Measurements from ENCODE around the gene DUX4.
"Not testable (repeated sequence)": the region's sequence is repeated elsewhere in the genome, so short reads cannot be mapped to it uniquely, and the experiment has no call there.

DNA sequence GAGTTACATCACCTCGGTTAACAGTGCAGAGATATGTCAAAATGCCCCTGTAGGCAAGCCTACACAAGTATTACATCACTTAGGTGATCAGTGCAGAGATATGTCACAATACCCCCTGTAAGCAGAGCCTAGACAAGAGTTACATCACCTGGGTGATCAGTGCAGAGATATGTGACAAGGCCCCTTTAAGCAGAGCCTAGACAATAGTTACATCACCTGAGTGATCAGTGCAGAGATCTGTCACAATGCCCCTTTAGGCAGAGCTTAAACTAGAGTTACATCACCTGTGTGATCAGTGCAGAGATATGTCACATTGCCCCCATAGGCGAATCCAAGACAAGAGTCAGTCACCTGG lies 6.1 kb downstream of the DUX4 start:
- not testable (repeated sequence) for TF ChIP-seq EZH2 (IDR thresholded peaks at IDR 0.05; ENCODE audit: low read length)
- TF ChIP-seq, protein P1, sequence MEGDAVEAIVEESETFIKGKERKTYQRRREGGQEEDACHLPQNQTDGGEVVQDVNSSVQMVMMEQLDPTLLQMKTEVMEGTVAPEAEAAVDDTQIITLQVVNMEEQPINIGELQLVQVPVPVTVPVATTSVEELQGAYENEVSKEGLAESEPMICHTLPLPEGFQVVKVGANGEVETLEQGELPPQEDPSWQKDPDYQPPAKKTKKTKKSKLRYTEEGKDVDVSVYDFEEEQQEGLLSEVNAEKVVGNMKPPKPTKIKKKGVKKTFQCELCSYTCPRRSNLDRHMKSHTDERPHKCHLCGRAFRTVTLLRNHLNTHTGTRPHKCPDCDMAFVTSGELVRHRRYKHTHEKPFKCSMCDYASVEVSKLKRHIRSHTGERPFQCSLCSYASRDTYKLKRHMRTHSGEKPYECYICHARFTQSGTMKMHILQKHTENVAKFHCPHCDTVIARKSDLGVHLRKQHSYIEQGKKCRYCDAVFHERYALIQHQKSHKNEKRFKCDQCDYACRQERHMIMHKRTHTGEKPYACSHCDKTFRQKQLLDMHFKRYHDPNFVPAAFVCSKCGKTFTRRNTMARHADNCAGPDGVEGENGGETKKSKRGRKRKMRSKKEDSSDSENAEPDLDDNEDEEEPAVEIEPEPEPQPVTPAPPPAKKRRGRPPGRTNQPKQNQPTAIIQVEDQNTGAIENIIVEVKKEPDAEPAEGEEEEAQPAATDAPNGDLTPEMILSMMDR (optimal IDR thresholded peaks at IDR 0.05 in 1 of 3, IDR thresholded peaks at IDR 0.05 in 1 of 3, conservative IDR thresholded peaks at IDR 0.05 in 1 of 3; ENCODE audit: extremely low read depth in 1 of 3, insufficient read depth in 2 of 3, low read length in 3 of 3), result not testable (repeated sequence)

Measured in keratinocyte (primary cell).